HFF-Myc (cell line): ENCODE data around the gene UQCR11.

Source experiments
- DNase-seq: peaks from one replicate; pipeline ENCODE4 v3.0.0-alpha.2; 2011; ENCODE audit warnings: low read depth; ENCODE audit errors: extremely low read depth
- H3K4me3 ChIP-seq: replicated peaks from 2 replicates; pipeline ENCODE4 v1.5.1; 2011; ENCODE audit warnings: low read depth, mild to moderate bottlenecking, control low read depth, low read length
- CTCF ChIP-seq: IDR thresholded peaks from 2 replicates; pipeline ENCODE4 v1.5.1; 2012; ENCODE audit warnings: mild to moderate bottlenecking, low read depth, low read length, control low read depth; ENCODE audit errors: missing control alignments

Gene UQCR11

GRCh38 chr19:1575323-1576241 is 29.7 kb downstream of the UQCR11 start:
- H3K4me3 ChIP-seq = no peak overlapping the region
- no peak for TF ChIP-seq CTCF
- no peak for DNase-seq

- TF ChIP-seq CTCF = no peak
- H3K4me3 ChIP-seq = no peak overlapping the region
- DNase-seq = no peak
These were observed 30.7 kb downstream of the UQCR11 start for GRCh38 chr19:1574354-1575136.

- TF ChIP-seq CTCF = no peak
- no peak for DNase-seq
- H3K4me3 ChIP-seq = no peak overlapping the region
These were observed 32.5 kb downstream of the UQCR11 start for GRCh38 chr19:1572795-1573194.

GRCh38 chr19:1571358-1571757 is 33.9 kb downstream of the UQCR11 start:
- no peak overlapping the region for H3K4me3 ChIP-seq
- TF ChIP-seq CTCF = no peak
- no peak for DNase-seq

- DNase-seq = no peak
- H3K4me3 ChIP-seq = no peak overlapping the region
- no peak for TF ChIP-seq CTCF
These were observed 34.4 kb downstream of the UQCR11 start for GRCh38 chr19:1570836-1571235.

GRCh38 chr19:1569997-1570396 is 35.3 kb downstream of the UQCR11 start:
- no peak overlapping the region for H3K4me3 ChIP-seq
- no peak for TF ChIP-seq CTCF
- no peak for DNase-seq
